ENCODE measurements around the gene GLTPD2. TPM values are rescaled to one million over a fixed set of nuclear protein-coding genes. Genes with fewer than 3 reads are reported as not detected.

The GLTPD2 gene
- total and polyA plus RNA-seq, 2 experiments from 2014 or later = 0.47 to 1.3 TPM

- TF ChIP-seq ZNF462 (CRISPR knock-in tag; IDR thresholded peaks at IDR 0.05) (no peak), JUNB (IDR thresholded peaks at IDR 0.05; ENCODE audit: unreplicated experiment) (no peak), STAT1 (IDR thresholded peaks at IDR 0.05; ENCODE audit: unreplicated experiment) (no peak)
Measured at GRCh38 chr17:4742629-4743028, 46.1 kb upstream of the GLTPD2 start (continued).

- Histone ChIP-seq H3K9me2 (ENCODE audit: insufficient read depth) (no peaks in the 10 kb centered on the region), H3K4me3 (no peak overlapping the region), H4K20me1 (replicated peaks; ENCODE audit: insufficient read depth) (no peaks in the 10 kb centered on the region), H2AFZ (no peak overlapping the region), H3K4me1 (ENCODE audit: insufficient read depth) (peaks cover 11% of the 10 kb centered on the region), H3F3A (replicated peaks; ENCODE audit: low read depth) (peaks cover 19% of the 10 kb centered on the region; the same call in 1 of the 2 replicates), H3K36me3 (ENCODE audit: insufficient read depth) (no peaks in the 10 kb centered on the region), H3K27me3 (ENCODE audit: insufficient read depth) (peaks cover 46% of the 10 kb centered on the region), H3K79me2 (replicated peaks; ENCODE audit: insufficient read depth) (no peaks in the 10 kb centered on the region), H3K4me2 (no peak overlapping the region), H3K27ac (ENCODE audit: low read depth) (no peak overlapping the region)
- Mint-ChIP-seq H3K27ac (no peak overlapping the region), H3K9me3 (no peaks in the 10 kb centered on the region; the same call in 1 of the 3 replicates), H3K4me3 (no peak overlapping the region), H3K4me1 (peaks cover 22% of the 10 kb centered on the region; the same call in 2 of the 3 replicates), H3K36me3 (ENCODE audit: low read depth) (no peaks in the 10 kb centered on the region; the same call in 2 of the 3 replicates), H3K27me3 (ENCODE audit: insufficient read depth, low read depth, poor library complexity) (peaks cover 59% of the 10 kb centered on the region)
- DNase-seq (ENCODE audit: low spot score) (no peak), ATAC-seq (no peak)
- no peak for TF ChIP-seq JUNB (IDR thresholded peaks at IDR 0.05; ENCODE audit: unreplicated experiment)
- TF ChIP-seq ZNF331 (CRISPR knock-in tag; IDR thresholded peaks at IDR 0.05; ENCODE audit: low read depth) = no peak
- TF ChIP-seq STAT1 (IDR thresholded peaks at IDR 0.05; ENCODE audit: unreplicated experiment) = no peak
- no peak for TF ChIP-seq EZH2phosphoT487 (IDR thresholded peaks at IDR 0.05; ENCODE audit: unreplicated experiment)
- no peak for TF ChIP-seq NANOG (IDR thresholded peaks at IDR 0.05; ENCODE audit: borderline replicate concordance)
- TF ChIP-seq ZNF114 (CRISPR knock-in tag; IDR thresholded peaks at IDR 0.05) = no peak
- no peak for TF ChIP-seq EZH2 (IDR thresholded peaks at IDR 0.05; ENCODE audit: low read depth, unreplicated experiment)
- TF ChIP-seq ZNF462 (CRISPR knock-in tag; IDR thresholded peaks at IDR 0.05) = no peak
- TF ChIP-seq ETS1 (IDR thresholded peaks at IDR 0.05) = no peak
Measured at GRCh38 chr17:4743216-4743615, 45.5 kb upstream of the GLTPD2 start.

Data from GM23338 (cell line).